Kidney epithelial cell (primary cell): ENCODE measurements around the gene CORO6. TPM values are rescaled to one million over a fixed set of nuclear protein-coding genes. Genes with fewer than 3 reads are reported as not detected.

Source experiments
- DNase-seq: peaks from one replicate; pipeline ENCODE4 v3.0.0-alpha.2; 2010; ENCODE audit warnings: low read depth
- H3K27me3 ChIP-seq: 2 replicates; pipeline ENCODE4 v1.6.0; 2011; ENCODE audit warnings: low read length; ENCODE audit not compliant: control insufficient read depth, insufficient read depth
- H3K36me3 ChIP-seq: 2 replicates; pipeline ENCODE4 v1.5.1; 2011; ENCODE audit warnings: low read length; ENCODE audit not compliant: control insufficient read depth, insufficient read depth
- H3K4me3 ChIP-seq: 2 replicates; pipeline ENCODE4 v1.5.1; 2011; ENCODE audit warnings: low read depth, mild to moderate bottlenecking, control low read depth, low read length
- total RNA-seq: library from RNA; depleted of rRNA; stranded (reverse); fragments of >200 nt; gene quantifications from 2 replicates; pipeline ENCODE4 v1.2.3, GENCODE V29; 2015
- TF ChIP-seq, protein P1 (sequence below): IDR thresholded peaks from 2 replicates; pipeline ENCODE4 v1.5.1; 2011; ENCODE audit warnings: mild to moderate bottlenecking, moderate library complexity, low read length, control low read depth, inconsistent platforms; ENCODE audit not compliant: insufficient read depth, poor library complexity, severe bottlenecking

Gene CORO6
- total RNA-seq, 1 donor from 2014 or later = 2.2 TPM

DNA sequence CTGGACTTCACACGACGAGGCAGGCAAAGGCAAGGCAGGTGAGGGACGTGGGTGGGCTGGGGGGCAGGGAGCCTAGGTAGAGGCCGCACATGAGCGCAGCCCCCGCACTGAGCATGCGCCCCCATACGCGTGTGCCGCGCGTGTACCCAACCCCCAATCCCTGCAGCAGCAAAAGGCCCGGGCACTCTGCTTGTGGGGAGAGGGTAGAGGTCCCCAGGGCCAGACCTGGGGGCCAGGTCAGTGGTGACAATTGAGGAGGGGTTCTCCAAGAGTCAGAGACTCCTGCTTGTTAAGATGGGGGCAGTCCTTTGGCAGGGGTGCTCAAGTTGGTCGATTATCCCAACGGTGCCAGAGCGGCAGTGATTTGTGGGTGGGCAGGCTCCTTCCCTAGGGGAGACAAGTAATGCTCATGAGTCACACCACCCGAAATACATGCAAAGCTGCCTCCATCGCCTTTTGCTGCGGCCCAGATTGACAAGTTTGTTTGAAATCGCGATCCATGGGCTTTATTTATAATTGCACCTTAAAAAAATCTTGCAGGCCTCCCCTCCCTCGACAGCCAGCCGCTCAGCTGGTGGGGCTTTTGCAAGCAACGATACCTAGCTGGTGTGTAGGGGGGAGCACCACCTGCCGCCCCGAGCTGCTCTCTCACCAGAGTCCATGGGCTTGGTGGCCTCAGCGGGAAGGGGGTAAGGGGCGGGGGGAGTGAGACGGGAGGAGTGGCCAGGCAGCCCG, 32.1 kb downstream of the CORO6 start:
- peak overlapping the region; percentile 28 for H3K4me3 ChIP-seq
- no peaks in the 10 kb centered on the region for H3K27me3 ChIP-seq
- DNase-seq = no peak

DNA sequence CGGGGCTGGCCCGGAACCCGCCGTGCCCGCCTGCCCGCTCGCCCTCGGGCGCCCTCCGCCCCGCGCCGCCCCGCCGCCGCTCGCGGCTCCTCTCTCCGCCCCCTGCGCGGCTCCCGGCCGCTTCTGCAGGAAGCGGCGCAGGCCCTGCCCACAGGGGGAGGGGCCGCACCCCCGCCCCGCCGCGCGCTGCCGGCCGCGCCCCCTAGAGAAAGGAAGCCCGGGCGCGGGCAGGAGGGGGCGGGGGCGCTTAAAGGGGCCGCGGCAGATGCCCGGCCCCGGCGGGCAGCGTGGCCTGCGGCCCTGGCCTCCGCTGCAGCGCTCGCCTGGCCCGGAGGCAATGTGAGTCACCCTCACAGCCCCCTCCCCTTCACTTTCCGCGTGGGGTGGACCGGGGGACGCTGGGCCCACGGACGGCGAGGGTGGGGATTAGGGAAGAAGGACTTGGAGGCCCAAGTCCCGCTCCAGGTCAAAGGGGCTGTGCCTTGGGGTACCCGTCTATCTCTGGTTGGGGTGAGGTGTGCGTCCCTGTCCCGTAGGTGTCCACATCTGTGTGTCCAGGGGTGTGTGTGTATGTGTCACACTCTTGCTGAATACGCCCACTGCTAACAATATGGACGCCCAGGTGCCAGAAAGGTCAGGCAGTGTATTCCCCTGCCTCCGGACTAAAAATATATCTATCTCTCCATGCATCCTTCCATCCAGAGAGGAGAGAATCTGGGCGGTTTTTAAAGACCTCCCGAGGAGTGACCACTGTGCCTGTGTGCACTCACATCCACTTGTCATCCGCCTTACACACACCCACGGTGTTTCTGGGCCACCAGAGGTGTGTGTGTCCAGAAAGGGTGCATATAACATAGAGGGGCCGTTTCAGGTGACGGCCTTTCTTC, 32.9 kb downstream of the CORO6 start, which contains the start of gene GIT1:
TSS of gene GIT1 (minus strand) at position 125 of the 887 bp plus-strand sequence. CDS start 270 bp downstream, outside the sequence.
- Histone ChIP-seq H3K27me3 (no peaks in the 10 kb centered on the region), H3K36me3 (no peaks in the 10 kb centered on the region), H3K4me3 (peak within 1 kb of the TSS; percentile 73)
- TF ChIP-seq, protein P1, sequence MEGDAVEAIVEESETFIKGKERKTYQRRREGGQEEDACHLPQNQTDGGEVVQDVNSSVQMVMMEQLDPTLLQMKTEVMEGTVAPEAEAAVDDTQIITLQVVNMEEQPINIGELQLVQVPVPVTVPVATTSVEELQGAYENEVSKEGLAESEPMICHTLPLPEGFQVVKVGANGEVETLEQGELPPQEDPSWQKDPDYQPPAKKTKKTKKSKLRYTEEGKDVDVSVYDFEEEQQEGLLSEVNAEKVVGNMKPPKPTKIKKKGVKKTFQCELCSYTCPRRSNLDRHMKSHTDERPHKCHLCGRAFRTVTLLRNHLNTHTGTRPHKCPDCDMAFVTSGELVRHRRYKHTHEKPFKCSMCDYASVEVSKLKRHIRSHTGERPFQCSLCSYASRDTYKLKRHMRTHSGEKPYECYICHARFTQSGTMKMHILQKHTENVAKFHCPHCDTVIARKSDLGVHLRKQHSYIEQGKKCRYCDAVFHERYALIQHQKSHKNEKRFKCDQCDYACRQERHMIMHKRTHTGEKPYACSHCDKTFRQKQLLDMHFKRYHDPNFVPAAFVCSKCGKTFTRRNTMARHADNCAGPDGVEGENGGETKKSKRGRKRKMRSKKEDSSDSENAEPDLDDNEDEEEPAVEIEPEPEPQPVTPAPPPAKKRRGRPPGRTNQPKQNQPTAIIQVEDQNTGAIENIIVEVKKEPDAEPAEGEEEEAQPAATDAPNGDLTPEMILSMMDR = no peak
- no peak for DNase-seq

More for the DNA sequence above, 32.1 kb downstream of the CORO6 start:
- TF ChIP-seq, protein P1 = no peak
- H3K36me3 ChIP-seq = no peaks in the 10 kb centered on the region

DNA sequence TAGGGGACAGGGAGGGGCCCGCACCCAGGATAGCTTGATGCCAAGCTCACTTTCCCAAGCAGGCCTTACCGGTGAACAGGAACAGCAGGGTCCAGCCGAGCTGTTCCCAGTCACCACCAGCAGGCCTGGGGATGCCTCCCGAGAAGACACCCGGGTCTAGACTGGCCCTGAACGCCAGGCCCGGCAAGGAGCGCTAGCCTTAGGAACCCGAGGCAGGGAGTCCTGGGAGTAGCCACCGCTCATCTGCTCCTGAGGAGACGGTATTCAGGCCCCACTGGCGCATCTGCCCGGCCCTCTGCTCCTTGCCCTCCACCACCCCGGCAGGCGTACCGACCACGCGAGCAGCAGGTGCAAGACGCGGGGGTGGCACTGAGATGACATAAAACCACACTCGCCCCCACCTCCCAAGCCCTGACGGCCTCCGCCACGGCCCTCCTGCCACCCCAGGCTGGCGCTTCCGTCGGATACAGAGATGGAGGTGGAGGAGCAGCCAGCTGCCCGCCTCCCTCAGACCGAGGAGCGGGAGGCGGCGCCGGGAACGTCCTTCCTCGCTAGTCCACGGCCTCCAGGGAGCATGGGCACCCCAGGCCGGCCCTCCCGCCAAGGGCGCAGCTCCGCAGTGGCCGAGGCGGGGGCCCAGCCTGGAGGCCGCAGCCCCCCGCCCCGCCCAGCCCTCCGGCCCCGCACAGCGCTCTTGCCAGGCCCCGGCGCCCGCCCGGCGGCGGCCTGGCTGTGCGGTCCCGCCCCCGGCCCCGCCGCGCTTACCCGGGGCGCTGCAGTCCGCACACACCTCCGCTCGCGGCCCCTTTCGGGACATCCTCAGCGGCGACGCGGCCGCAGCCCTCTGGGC, 33.9 kb downstream of the CORO6 start:
- no peak for DNase-seq
- Histone ChIP-seq H3K27me3 (no peaks in the 10 kb centered on the region), H3K36me3 (no peaks in the 10 kb centered on the region), H3K4me3 (peak overlapping the region; percentile 73)
- TF ChIP-seq, protein P1 = no peak

DNA sequence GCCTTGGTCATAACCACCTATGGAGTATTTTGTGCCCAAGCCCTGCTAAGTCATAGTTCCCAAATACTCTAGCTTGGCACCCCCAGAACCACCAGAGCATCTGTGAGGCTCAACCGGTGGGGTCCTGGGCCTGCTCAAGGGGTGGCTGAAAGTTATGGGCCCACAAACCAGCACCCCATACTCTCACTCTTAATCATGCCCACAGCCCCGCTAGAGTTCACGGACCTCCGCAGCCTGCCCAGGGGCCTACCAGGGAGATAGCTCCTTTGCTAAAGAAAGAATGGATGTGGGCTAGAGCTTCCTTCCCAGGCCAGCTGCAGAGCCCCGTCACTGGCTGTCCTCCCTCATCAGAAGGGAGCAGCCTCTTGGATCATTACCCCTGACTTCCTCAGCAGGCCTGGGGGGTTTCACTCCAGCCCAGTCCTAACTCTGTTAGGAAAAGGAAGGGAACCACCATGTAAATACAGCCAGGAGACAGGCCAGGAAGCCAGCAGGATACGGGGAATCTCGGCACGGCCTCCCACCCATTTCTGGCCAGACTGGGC, 34.6 kb downstream of the CORO6 start:
- TF ChIP-seq, protein P1 = no peak

DNA sequence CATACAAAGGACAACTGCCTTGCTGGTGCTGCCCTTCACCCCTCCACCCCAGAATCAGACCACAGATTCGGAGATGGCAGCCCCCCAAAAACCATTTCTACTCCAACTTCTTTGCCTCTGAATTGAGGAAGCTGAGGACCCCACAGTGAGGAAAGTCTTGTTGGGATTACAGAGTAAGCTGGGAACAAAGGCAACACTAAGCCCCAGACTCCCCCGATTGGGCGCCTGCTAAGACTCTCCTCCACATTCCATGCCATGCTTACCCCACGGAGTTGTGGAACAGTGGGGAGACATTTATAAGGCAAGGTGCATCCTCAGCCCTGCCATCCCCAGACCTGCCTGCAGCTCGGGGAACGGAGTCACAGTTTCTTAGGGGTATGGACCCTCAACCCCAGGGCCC, 35.1 kb downstream of the CORO6 start:
- Histone ChIP-seq H3K27me3 (no peaks in the 10 kb centered on the region), H3K4me3 (peak overlapping the region; percentile 73), H3K36me3 (no peaks in the 10 kb centered on the region)
- TF ChIP-seq, protein P1 = no peak
- DNase-seq = no peak

More for the DNA sequence above, 34.6 kb downstream of the CORO6 start:
- H3K36me3 ChIP-seq = no peaks in the 10 kb centered on the region
- peak overlapping the region; percentile 73 for H3K4me3 ChIP-seq
- H3K27me3 ChIP-seq = no peaks in the 10 kb centered on the region
- no peak for DNase-seq
